ENCODE measurements around the gene TMCC1.
"Not testable (repeated sequence)": the region's sequence is repeated elsewhere in the genome, so short reads cannot be mapped to it uniquely, and the experiment has no call there.

Gene TMCC1

DNA sequence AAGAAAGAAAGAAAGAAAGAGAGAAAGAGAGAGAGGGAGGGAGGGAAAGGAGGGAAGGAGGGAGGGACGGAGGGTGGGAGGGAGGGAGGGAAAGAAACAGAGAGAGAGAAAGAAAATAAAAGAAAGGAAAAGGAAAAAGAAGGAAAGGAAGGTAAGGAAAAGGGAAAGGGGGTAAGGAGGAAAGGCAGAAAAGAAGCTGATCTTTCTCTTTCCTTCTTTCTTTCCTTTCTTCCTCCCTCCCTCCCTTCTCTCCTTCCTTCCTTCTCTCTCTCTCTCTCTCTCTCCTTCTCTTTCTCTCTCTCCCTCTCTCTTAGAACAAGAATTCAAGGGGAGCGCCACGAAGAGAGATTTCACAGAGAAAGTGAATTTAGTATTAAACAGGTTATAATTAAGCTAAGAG is 25.8 kb upstream of the TMCC1 start:
- TF ChIP-seq, protein P1, sequence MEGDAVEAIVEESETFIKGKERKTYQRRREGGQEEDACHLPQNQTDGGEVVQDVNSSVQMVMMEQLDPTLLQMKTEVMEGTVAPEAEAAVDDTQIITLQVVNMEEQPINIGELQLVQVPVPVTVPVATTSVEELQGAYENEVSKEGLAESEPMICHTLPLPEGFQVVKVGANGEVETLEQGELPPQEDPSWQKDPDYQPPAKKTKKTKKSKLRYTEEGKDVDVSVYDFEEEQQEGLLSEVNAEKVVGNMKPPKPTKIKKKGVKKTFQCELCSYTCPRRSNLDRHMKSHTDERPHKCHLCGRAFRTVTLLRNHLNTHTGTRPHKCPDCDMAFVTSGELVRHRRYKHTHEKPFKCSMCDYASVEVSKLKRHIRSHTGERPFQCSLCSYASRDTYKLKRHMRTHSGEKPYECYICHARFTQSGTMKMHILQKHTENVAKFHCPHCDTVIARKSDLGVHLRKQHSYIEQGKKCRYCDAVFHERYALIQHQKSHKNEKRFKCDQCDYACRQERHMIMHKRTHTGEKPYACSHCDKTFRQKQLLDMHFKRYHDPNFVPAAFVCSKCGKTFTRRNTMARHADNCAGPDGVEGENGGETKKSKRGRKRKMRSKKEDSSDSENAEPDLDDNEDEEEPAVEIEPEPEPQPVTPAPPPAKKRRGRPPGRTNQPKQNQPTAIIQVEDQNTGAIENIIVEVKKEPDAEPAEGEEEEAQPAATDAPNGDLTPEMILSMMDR (IDR thresholded peaks at IDR 0.05; ENCODE audit: control insufficient read depth, insufficient read depth, low read depth, low read length, missing control alignments), result no peak
- H3K4me3 ChIP-seq (ENCODE audit: control insufficient read depth, low read depth, low read length), result no peak overlapping the region
- no peak for DNase-seq (ENCODE audit: low read depth)

DNA sequence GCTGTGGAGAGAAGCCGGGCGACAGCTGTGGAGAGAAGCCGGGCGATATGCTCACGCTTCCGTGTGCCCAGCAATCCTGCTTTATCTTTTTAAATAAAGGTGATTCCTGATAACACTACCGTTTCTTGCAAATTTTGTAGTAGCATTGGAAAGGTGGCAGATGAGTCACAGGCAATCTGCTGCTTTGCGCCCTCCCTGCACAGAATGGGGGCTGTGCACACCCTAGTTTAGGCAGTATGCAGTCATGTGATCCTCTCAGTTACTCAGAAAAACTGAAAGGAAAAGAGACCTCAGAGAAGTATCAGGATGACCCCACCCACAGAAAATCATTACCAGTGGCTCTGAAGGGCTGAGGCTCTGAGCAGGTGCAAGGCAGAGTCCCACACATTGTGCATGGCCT is 24.9 kb upstream of the TMCC1 start:
- no peak overlapping the region for H3K4me3 ChIP-seq (ENCODE audit: control insufficient read depth, low read depth, low read length)
- TF ChIP-seq, protein P1 (IDR thresholded peaks at IDR 0.05; ENCODE audit: control insufficient read depth, insufficient read depth, low read depth, low read length, missing control alignments), result no peak
- DNase-seq (ENCODE audit: low read depth), result no peak

DNA sequence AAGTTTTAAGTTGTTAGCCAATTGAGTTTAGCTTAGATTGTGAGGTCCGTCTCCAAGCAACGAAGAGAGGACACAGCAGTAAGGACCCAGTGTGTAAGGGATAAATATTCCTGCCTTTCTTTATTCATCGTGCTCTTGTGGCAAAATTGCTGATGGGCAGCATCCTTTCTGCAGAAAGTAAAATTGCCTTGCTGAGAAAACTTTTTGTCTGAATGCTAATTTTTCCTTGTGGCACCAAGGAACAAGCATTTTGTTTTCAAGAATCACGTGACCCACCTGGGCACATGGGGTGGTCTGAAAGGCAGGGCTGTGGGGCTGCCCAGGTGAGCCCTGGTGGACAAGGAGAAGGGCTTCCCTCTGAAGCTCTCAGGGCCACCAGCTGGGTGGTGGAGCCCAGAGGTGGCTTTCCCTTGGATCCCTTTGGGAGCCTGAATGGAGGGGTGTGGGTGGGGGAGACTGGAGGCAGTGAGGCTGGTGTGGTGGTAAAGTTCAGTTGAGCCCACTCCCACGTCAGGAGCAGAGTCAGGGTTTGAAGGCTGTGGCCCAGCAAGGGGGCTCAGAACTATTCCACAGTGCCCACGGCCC is 24.0 kb upstream of the TMCC1 start:
- no peak for DNase-seq (ENCODE audit: low read depth)
- no peak overlapping the region for H3K4me3 ChIP-seq (ENCODE audit: control insufficient read depth, low read depth, low read length)
- TF ChIP-seq, protein P1 (IDR thresholded peaks at IDR 0.05; ENCODE audit: control insufficient read depth, insufficient read depth, low read depth, low read length, missing control alignments), result no peak

DNA sequence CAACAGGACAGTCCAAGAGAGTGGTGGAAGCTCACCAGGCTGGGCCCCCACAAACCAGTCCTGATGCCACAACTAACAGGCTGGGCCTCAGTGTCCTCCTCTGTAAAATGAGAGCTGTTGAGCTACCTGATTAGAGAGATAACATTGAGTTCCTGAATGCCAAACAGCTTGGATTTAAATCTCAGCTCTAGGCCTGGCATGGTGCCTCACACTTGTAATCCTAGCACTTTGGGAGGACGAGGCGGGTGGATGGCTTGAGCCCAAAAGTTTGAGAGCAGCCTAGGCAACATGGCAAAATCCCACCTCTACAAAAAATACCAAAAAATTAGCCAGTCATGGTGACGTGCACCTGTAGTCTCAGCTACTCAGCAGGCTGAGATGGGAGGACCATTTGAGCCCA is 20.1 kb upstream of the TMCC1 start:
- TF ChIP-seq, protein P1 (IDR thresholded peaks at IDR 0.05; ENCODE audit: control insufficient read depth, insufficient read depth, low read depth, low read length, missing control alignments), result no peak
- H3K4me3 ChIP-seq (ENCODE audit: control insufficient read depth, low read depth, low read length), result no peak overlapping the region
- DNase-seq (ENCODE audit: low read depth), result no peak

GRCh38 chr3:129911261-129911861 is 17.9 kb upstream of the TMCC1 start:
- no peak for DNase-seq (ENCODE audit: low read depth)
- TF ChIP-seq, protein P1 (IDR thresholded peaks at IDR 0.05; ENCODE audit: control insufficient read depth, insufficient read depth, low read depth, low read length, missing control alignments), result no peak
- H3K4me3 ChIP-seq (ENCODE audit: control insufficient read depth, low read depth, low read length), result no peak overlapping the region

- not testable (repeated sequence) for H3K4me3 ChIP-seq (ENCODE audit: control insufficient read depth, low read depth, low read length); DNase-seq (ENCODE audit: low read depth)
These were observed 15.7 kb upstream of the TMCC1 start for GRCh38 chr3:129909235-129909634.

GRCh38 chr3:129908417-129908816 is 14.9 kb upstream of the TMCC1 start:
- no peak for DNase-seq (ENCODE audit: low read depth)
- TF ChIP-seq, protein P1 (IDR thresholded peaks at IDR 0.05; ENCODE audit: control insufficient read depth, insufficient read depth, low read depth, low read length, missing control alignments), result no peak

GRCh38 chr3:129901272-129901671 is 7.8 kb upstream of the TMCC1 start:
- not testable (repeated sequence) for DNase-seq (ENCODE audit: low read depth); H3K4me3 ChIP-seq (ENCODE audit: control insufficient read depth, low read depth, low read length)

More at GRCh38 chr3:129908417-129908816, 14.9 kb upstream of the TMCC1 start:
- no peak overlapping the region for H3K4me3 ChIP-seq (ENCODE audit: control insufficient read depth, low read depth, low read length)

Data from AG09309 (cell line).